Neuronal stem cell (in vitro differentiated cells): Measurements from ENCODE around the gene WDR20.

Source experiments
- DNase-seq: peaks from one replicate; pipeline ENCODE4 v3.0.0-alpha.2; 2013; ENCODE audit warnings: low spot score
- H2AFZ ChIP-seq: one replicate; pipeline ENCODE4 v1.6.1; 2013; ENCODE audit warnings: mild to moderate bottlenecking, low read length, inconsistent platforms
- H2AK5ac ChIP-seq: 2 replicates; pipeline ENCODE4 v1.6.1; 2013; ENCODE audit warnings: low read depth, mild to moderate bottlenecking, inconsistent platforms, low read length, moderate library complexity, mixed read lengths
- H2BK120ac ChIP-seq: 2 replicates; pipeline ENCODE4 v1.6.1; 2013; ENCODE audit warnings: low read depth, mild to moderate bottlenecking, inconsistent platforms, low read length, moderate library complexity, mixed read lengths
- H2BK12ac ChIP-seq: one replicate; pipeline ENCODE4 v1.6.1; 2013; ENCODE audit warnings: low read length, inconsistent platforms
- H2BK15ac ChIP-seq: 2 replicates; pipeline ENCODE4 v1.6.1; 2013; ENCODE audit warnings: mild to moderate bottlenecking, low read length, inconsistent platforms, mixed read lengths
- H2BK5ac ChIP-seq: one replicate; pipeline ENCODE4 v1.6.1; 2013; ENCODE audit warnings: inconsistent platforms, mild to moderate bottlenecking, low read length, moderate library complexity
- H3K14ac ChIP-seq: one replicate; pipeline ENCODE4 v1.6.1; 2013; ENCODE audit warnings: low read length, inconsistent platforms
- H3K18ac ChIP-seq: 2 replicates; pipeline ENCODE4 v1.6.1; 2013; ENCODE audit warnings: low read length, inconsistent platforms
- H3K23ac ChIP-seq: 2 replicates; pipeline ENCODE4 v1.6.1; 2013; ENCODE audit warnings: low read depth, mild to moderate bottlenecking, mixed read lengths, low read length, inconsistent platforms; ENCODE audit not compliant: poor library complexity
- H3K27ac ChIP-seq: replicated peaks from 3 replicates; pipeline ENCODE4 v1.5.1; 2013; ENCODE audit warnings: low read length, inconsistent platforms
- H3K27me3 ChIP-seq, 3 experiments: 2 replicates each; pipeline ENCODE4 v1.6.1; 2013; ENCODE audit warnings: low read length in 3 of 3, mild to moderate bottlenecking in 2 of 3, inconsistent platforms in 1 of 3, low read depth in 1 of 3, mixed read lengths in 1 of 3, moderate library complexity in 1 of 3; ENCODE audit not compliant: control insufficient read depth in 3 of 3, insufficient read depth in 3 of 3
- H3K36me3 ChIP-seq, 2 donors: replicated peaks in 1 of 2; 2 replicates each; pipeline ENCODE4 v1.6.1; 2013; ENCODE audit warnings: low read length in 2 of 2; ENCODE audit not compliant: control insufficient read depth in 2 of 2, insufficient read depth in 2 of 2
- H3K4ac ChIP-seq: 2 replicates; pipeline ENCODE4 v1.6.1; 2013; ENCODE audit warnings: inconsistent platforms, mild to moderate bottlenecking, low read length, moderate library complexity
- H3K4me1 ChIP-seq, 2 donors: 1 replicate in 1 of 2; 2 replicates in 1 of 2; pipeline ENCODE4 v1.6.1; 2013; ENCODE audit warnings: low read length in 2 of 2, low read depth in 1 of 2; ENCODE audit not compliant: control insufficient read depth in 2 of 2, insufficient read depth in 1 of 2
- H3K4me2 ChIP-seq: one replicate; pipeline ENCODE4 v1.6.1; 2013; ENCODE audit warnings: mild to moderate bottlenecking, low read length, inconsistent platforms; ENCODE audit not compliant: insufficient read depth, poor library complexity, severe bottlenecking
- H3K4me3 ChIP-seq, 2 donors: 2 replicates each; pipeline ENCODE4 v1.5.1; 2013; ENCODE audit warnings: low read length in 2 of 2, mild to moderate bottlenecking in 2 of 2, inconsistent platforms in 1 of 2, moderate library complexity in 1 of 2
- H3K79me1 ChIP-seq: one replicate; pipeline ENCODE4 v1.6.1; 2013; ENCODE audit warnings: low read depth, mild to moderate bottlenecking, inconsistent platforms, low read length, moderate library complexity
- H3K9ac ChIP-seq: one replicate; pipeline ENCODE4 v1.6.1; 2013; ENCODE audit warnings: mild to moderate bottlenecking, low read depth, low read length, inconsistent platforms; ENCODE audit not compliant: poor library complexity
- H3K9me3 ChIP-seq, 2 donors: replicated peaks in 1 of 2; 2 replicates each; pipeline versions ENCODE3 to v1.6.1; 2013; ENCODE audit warnings: low read length in 2 of 2, mild to moderate bottlenecking in 2 of 2, inconsistent platforms in 1 of 2, low read depth in 1 of 2, mixed read lengths in 1 of 2, moderate library complexity in 1 of 2; ENCODE audit not compliant: control insufficient read depth in 2 of 2, insufficient read depth in 1 of 2
- H4K8ac ChIP-seq: one replicate; pipeline ENCODE4 v1.6.1; 2013; ENCODE audit warnings: low read depth, mild to moderate bottlenecking, inconsistent platforms, low read length, moderate library complexity
- H4K91ac ChIP-seq: one replicate; pipeline ENCODE4 v1.6.1; 2013; ENCODE audit warnings: low read length, low read depth, mild to moderate bottlenecking, inconsistent platforms; ENCODE audit not compliant: poor library complexity
- WGBS, 2 donors: extraction: QIAGEN DNeasy Blood & Tissue Kit; methylation state at CpG; one replicate each; pipeline ENCODE4 v1.1.7; 2013; ENCODE audit warnings: missing lambda C conversion rate in 2 of 2, mixed read lengths in 1 of 2; ENCODE audit not compliant: insufficient read length in 2 of 2, insufficient replicate concordance in 1 of 2; ENCODE audit errors: extremely low coverage in 2 of 2; 5-methylcytosine and 5-hydroxymethylcytosine counted together

The WDR20 gene

GRCh38 chr14:102210421-102211042 lies 70.8 kb downstream of the WDR20 start:
- H3K14ac ChIP-seq, result no peak overlapping the region
- no peak overlapping the region for H2BK120ac ChIP-seq
- peaks cover 0 to 2% of the 10 kb centered on the region in 2 donors for H3K9me3 ChIP-seq
- H4K8ac ChIP-seq, result no peak overlapping the region
- no peak overlapping the region for H3K4ac ChIP-seq
- no CpG with 5 or more reads among the region's 25 CpGs for WGBS, 2 donors
- H3K9ac ChIP-seq, result peak overlapping the region; percentile 30
- H2BK15ac ChIP-seq, result no peak overlapping the region
- no peak overlapping the region for H3K4me3 ChIP-seq
- H3K4me1 ChIP-seq, result peaks cover 4 to 10% of the 10 kb centered on the region in 2 donors
- no peak overlapping the region for H3K27ac ChIP-seq
- H2BK5ac ChIP-seq, result no peak overlapping the region
- no peak overlapping the region for H3K4me2 ChIP-seq
- H3K79me1 ChIP-seq, result peaks cover 2% of the 10 kb centered on the region
- no peak overlapping the region for H2BK12ac ChIP-seq
- H3K27me3 ChIP-seq, result no peaks in the 10 kb centered on the region
- H2AFZ ChIP-seq, result no peak overlapping the region
- H2AK5ac ChIP-seq, result no peak overlapping the region
- H3K23ac ChIP-seq, result peak overlapping the region; percentile 10
- H3K36me3 ChIP-seq, result peaks cover 20 to 53% of the 10 kb centered on the region in 2 donors
- no peak overlapping the region for H4K91ac ChIP-seq
- H3K18ac ChIP-seq, result peak overlapping the region; percentile 59
- no peak for DNase-seq

DNA sequence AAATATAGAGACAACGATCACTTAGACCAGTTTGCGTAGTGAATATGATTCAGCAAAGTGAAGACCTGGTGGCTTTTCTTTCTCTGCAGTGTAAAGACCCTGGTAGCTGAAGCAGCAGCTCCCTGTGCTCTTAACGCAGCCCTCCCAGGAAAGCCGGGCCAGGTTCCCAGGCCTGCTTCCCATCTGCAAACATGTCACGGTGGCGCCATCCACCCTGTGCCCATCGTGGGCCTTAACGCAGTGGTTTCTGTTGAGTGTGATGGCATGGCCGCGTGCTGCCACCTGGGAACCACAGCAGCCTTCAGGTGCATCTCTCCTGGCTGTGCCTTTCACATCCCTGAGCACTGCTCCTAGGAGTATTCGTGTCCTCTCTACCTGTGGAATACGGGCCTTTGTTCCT lies 71.5 kb downstream of the WDR20 start:
- Histone ChIP-seq H2AK5ac (no peak overlapping the region), H2BK120ac (no peak overlapping the region), H3K9ac (no peak overlapping the region), H3K18ac (no peak overlapping the region), H3K9me3 (peaks cover 0 to 2% of the 10 kb centered on the region in 2 donors), H4K8ac (no peak overlapping the region), H3K4ac (no peak overlapping the region), H3K27ac (no peak overlapping the region), H2BK5ac (no peak overlapping the region), H3K23ac (no peak overlapping the region), H3K36me3 (peaks cover 20 to 49% of the 10 kb centered on the region in 2 donors), H2BK15ac (no peak overlapping the region), H3K4me3 (no peak overlapping the region), H3K27me3 (no peaks in the 10 kb centered on the region), H4K91ac (no peak overlapping the region), H3K4me1 (peaks cover 11 to 17% of the 10 kb centered on the region in 2 donors), H3K4me2 (no peak overlapping the region), H3K14ac (no peak overlapping the region), H2BK12ac (no peak overlapping the region), H2AFZ (no peak overlapping the region), H3K79me1 (peaks cover 2% of the 10 kb centered on the region)
- DNase-seq, result no peak
- no CpG with 5 or more reads among the region's 12 CpGs for WGBS, 2 donors

- no peak overlapping the region for H3K4me2 ChIP-seq
- no peak for DNase-seq
Measured at GRCh38 chr14:102212356-102212755, 72.7 kb downstream of the WDR20 start.

GRCh38 chr14:102212845-102213244 lies 73.1 kb downstream of the WDR20 start:
- no peak for DNase-seq
- Histone ChIP-seq H2BK120ac (no peak overlapping the region), H2BK5ac (no peak overlapping the region), H3K4ac (no peak overlapping the region), H3K27ac (no peak overlapping the region), H2AFZ (no peak overlapping the region), H2BK15ac (no peak overlapping the region), H3K18ac (no peak overlapping the region), H3K79me1 (peaks cover 2% of the 10 kb centered on the region), H2AK5ac (no peak overlapping the region), H2BK12ac (no peak overlapping the region), H4K91ac (no peak overlapping the region), H3K27me3 (no peaks in the 10 kb centered on the region), H3K23ac (no peak overlapping the region), H3K14ac (no peak overlapping the region), H3K4me2 (no peak overlapping the region), H3K9ac (no peak overlapping the region), H3K4me3 (no peak overlapping the region), H3K9me3 (peaks cover 0 to 2% of the 10 kb centered on the region in 2 donors), H3K36me3 (peaks cover 20 to 39% of the 10 kb centered on the region in 2 donors), H3K4me1 (peaks cover 11 to 19% of the 10 kb centered on the region in 2 donors), H4K8ac (no peak overlapping the region)
- no CpG with 5 or more reads among the region's 10 CpGs for WGBS, 2 donors

More at GRCh38 chr14:102212356-102212755, 72.7 kb downstream of the WDR20 start:
- H3K79me1 ChIP-seq, result peaks cover 2% of the 10 kb centered on the region
- H4K91ac ChIP-seq, result no peak overlapping the region
- H3K4me1 ChIP-seq, result peaks cover 11 to 19% of the 10 kb centered on the region in 2 donors
- no peak overlapping the region for H3K27ac ChIP-seq
- no peak overlapping the region for H3K9ac ChIP-seq
- H2BK12ac ChIP-seq, result no peak overlapping the region
- no peak overlapping the region for H2AFZ ChIP-seq
- no peak overlapping the region for H2BK5ac ChIP-seq
- no peak overlapping the region for H2AK5ac ChIP-seq
- WGBS, 2 donors, result no CpG with 5 or more reads among the region's 8 CpGs
- no peak overlapping the region for H2BK120ac ChIP-seq
- peaks cover 20 to 43% of the 10 kb centered on the region in 2 donors for H3K36me3 ChIP-seq
- H3K4ac ChIP-seq, result no peak overlapping the region
- no peak overlapping the region for H4K8ac ChIP-seq
- H3K27me3 ChIP-seq, result no peaks in the 10 kb centered on the region
- no peak overlapping the region for H3K18ac ChIP-seq
- H3K4me3 ChIP-seq, result no peak overlapping the region
- no peak overlapping the region for H3K23ac ChIP-seq
- H2BK15ac ChIP-seq, result no peak overlapping the region
- H3K14ac ChIP-seq, result no peak overlapping the region
- H3K9me3 ChIP-seq, result peaks cover 0 to 2% of the 10 kb centered on the region in 2 donors
